OCI-LY7 (cell line): ENCODE measurements around the gene CEP68. TPM values are rescaled to one million over a fixed set of nuclear protein-coding genes. Genes with fewer than 3 reads are reported as not detected.

Source experiments
- BruUV-seq: library from RNA; stranded (reverse); fragments of 400-500 nt; replicated peaks from 2 replicates; lab custom pipeline; 2021; lab: Mats Ljungman, UMichigan
- CTCF ChIA-PET: fragments of 300-600 bp; sonication (Branson Sonifier 250); formaldehyde crosslinking; loops from one replicate; lab custom pipeline; 2022; ENCODE audit warnings: antibody characterized with exemption; ENCODE audit not compliant: unreplicated experiment; lab: Charles Lee
- POLR2A ChIA-PET: fragments of 300-600 bp; sonication (Branson Sonifier 250); formaldehyde crosslinking; loops from one replicate; lab custom pipeline; 2022; ENCODE audit warnings: antibody characterized with exemption; lab: Charles Lee
- DNase-seq: peaks from one replicate; pipeline ENCODE4 v3.0.0-alpha.2; 2015; ENCODE audit warnings: low spot score
- H2AFZ ChIP-seq: fragments of 200-600 bp; sonication (generic), shearing (Covaris generic); 2 replicates; pipeline ENCODE4 v1.6.1; 2014; ENCODE audit warnings: mild to moderate bottlenecking, antibody characterized with exemption, low read length, moderate library complexity
- H3K27ac ChIP-seq: fragments of 200-600 bp; sonication (generic); 2 replicates; pipeline ENCODE4 v1.5.1; 2014; ENCODE audit warnings: mixed run types, low read depth, mild to moderate bottlenecking, moderate library complexity, low read length, inconsistent platforms; ENCODE audit not compliant: poor library complexity, severe bottlenecking
- H3K36me3 ChIP-seq: fragments of 200-600 bp; sonication (generic); 2 replicates; pipeline ENCODE4 v1.6.1; 2014; ENCODE audit warnings: mild to moderate bottlenecking, antibody characterized with exemption, low read length, moderate library complexity, mixed read lengths; ENCODE audit not compliant: insufficient read depth
- H3K4me1 ChIP-seq: fragments of 200-600 bp; sonication (generic); 2 replicates; pipeline ENCODE4 v1.5.1; 2014; ENCODE audit warnings: mild to moderate bottlenecking, low read length; ENCODE audit not compliant: insufficient read depth, poor library complexity, severe bottlenecking
- H3K4me2 ChIP-seq: fragments of 200-600 bp; sonication (generic); 2 replicates; pipeline ENCODE4 v1.6.1; 2014; ENCODE audit warnings: mild to moderate bottlenecking, low read length
- H3K4me3 ChIP-seq: fragments of 200-600 bp; sonication (generic); 2 replicates; pipeline ENCODE4 v1.5.1; 2014; ENCODE audit warnings: mild to moderate bottlenecking, low read depth, low read length; ENCODE audit not compliant: poor library complexity, severe bottlenecking
- H3K79me2 ChIP-seq: fragments of 200-600 bp; sonication (generic); 2 replicates; pipeline ENCODE4 v1.6.1; 2016; ENCODE audit warnings: low read depth, mild to moderate bottlenecking, low read length, moderate library complexity, mixed read lengths; ENCODE audit not compliant: insufficient read depth
- H3K9me2 ChIP-seq: fragments of 200-600 bp; sonication (generic); 2 replicates; pipeline ENCODE4 v1.6.1; 2016; ENCODE audit warnings: mild to moderate bottlenecking, low read length, mixed read lengths; ENCODE audit not compliant: insufficient read depth
- H3K9me3 ChIP-seq: fragments of 200-600 bp; sonication (generic); 2 replicates; pipeline ENCODE4 v1.6.1; 2014; ENCODE audit warnings: mild to moderate bottlenecking, mixed run types, low read length, mixed read lengths
- H4K20me1 ChIP-seq: fragments of 200-600 bp; sonication (generic); 2 replicates; pipeline ENCODE4 v1.6.1; 2014; ENCODE audit warnings: mild to moderate bottlenecking, antibody characterized with exemption, low read length, moderate library complexity, mixed read lengths; ENCODE audit not compliant: insufficient read depth
- EZH2phosphoT487 ChIP-seq: fragments of 200-600 bp; sonication (generic); IDR thresholded peaks from 2 replicates; pipeline ENCODE4 v1.6.1; 2018; ENCODE audit warnings: low read depth, borderline replicate concordance, mild to moderate bottlenecking, mixed run types, antibody characterized with exemption, low read length, moderate library complexity, mixed read lengths
- intact Hi-C: fragments of 100-400 bp; cut with micrococcal nuclease; formaldehyde crosslinking; loops from one replicate; pipeline ENCODE4 v1.10.0; 2022; ENCODE audit not compliant: unreplicated experiment
- total RNA-seq, 2 experiments: library from RNA; depleted of rRNA in 1 of 2; stranded (reverse); fragments of >200 nt in 1 of 2; shearing (Covaris generic) in 1 of 2; gene quantifications; 2 replicates each; pipeline ENCODE4 v1.2.3, GENCODE V29; 2014 to 2022
- TF ChIP-seq, protein P1 (sequence below): fragments of 200-600 bp; sonication (generic); conservative IDR thresholded peaks from 2 replicates; pipeline ENCODE4 v1.5.1; 2014; ENCODE audit warnings: mild to moderate bottlenecking, antibody characterized with exemption, low read length, moderate library complexity, mixed read lengths

Gene CEP68
- total RNA-seq, 2 experiments from 2014 or later = 8.7 to 17.1 TPM

DNA sequence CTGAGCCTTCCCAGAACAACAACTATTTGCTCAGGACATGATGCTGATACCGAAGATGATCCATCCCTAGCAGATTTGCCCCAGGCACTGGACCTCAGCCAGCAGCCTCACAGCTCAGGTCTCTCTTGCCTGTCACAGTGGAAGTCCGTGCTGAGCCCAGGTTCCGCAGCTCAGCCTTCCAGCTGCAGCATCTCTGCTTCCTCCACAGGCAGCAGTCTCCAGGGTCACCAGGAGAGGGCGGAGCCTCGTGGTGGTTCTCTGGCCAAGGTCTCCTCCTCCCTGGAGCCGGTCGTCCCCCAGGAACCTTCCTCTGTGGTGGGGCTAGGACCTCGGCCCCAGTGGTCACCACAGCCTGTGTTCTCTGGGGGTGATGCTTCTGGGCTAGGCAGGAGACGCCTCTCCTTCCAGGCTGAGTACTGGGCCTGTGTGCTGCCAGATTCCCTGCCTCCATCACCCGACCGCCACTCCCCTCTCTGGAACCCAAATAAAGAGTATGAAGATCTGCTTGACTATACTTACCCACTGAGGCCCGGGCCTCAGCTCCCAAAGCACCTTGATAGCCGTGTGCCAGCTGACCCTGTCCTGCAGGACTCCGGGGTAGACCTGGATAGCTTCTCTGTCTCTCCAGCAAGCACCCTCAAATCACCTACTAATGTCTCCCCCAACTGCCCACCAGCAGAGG is 15.4 kb downstream of the CEP68 start:
- no peaks in the 10 kb centered on the region for H4K20me1 ChIP-seq
- TF ChIP-seq EZH2phosphoT487 = no peak
- TF ChIP-seq, protein P1, sequence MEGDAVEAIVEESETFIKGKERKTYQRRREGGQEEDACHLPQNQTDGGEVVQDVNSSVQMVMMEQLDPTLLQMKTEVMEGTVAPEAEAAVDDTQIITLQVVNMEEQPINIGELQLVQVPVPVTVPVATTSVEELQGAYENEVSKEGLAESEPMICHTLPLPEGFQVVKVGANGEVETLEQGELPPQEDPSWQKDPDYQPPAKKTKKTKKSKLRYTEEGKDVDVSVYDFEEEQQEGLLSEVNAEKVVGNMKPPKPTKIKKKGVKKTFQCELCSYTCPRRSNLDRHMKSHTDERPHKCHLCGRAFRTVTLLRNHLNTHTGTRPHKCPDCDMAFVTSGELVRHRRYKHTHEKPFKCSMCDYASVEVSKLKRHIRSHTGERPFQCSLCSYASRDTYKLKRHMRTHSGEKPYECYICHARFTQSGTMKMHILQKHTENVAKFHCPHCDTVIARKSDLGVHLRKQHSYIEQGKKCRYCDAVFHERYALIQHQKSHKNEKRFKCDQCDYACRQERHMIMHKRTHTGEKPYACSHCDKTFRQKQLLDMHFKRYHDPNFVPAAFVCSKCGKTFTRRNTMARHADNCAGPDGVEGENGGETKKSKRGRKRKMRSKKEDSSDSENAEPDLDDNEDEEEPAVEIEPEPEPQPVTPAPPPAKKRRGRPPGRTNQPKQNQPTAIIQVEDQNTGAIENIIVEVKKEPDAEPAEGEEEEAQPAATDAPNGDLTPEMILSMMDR = peak; percentile 59
- H3K9me3 ChIP-seq = no peaks in the 10 kb centered on the region
- BruUV-seq = no TSS peak
- ChIA-PET POLR2A (interaction anchor here (0.6 to 3.4 kb wide), 12 partner anchors 10 to 245 kb away, joined by 3 to 18 read pairs (median 3); partner anchors contain the start of genes CEP68 and RAB1A), CTCF (interaction anchor here (0.9 to 2.8 kb wide), 2 partner anchors 58 to 97 kb away, joined by 3 to 18 read pairs; partner anchors contain the start of gene RAB1A)
- H3K79me2 ChIP-seq = no peaks in the 10 kb centered on the region
- H3K27ac ChIP-seq = peak overlapping the region; percentile 83
- no peaks in the 10 kb centered on the region for H3K9me2 ChIP-seq
- peaks cover 43% of the 10 kb centered on the region for H3K36me3 ChIP-seq
- peak overlapping the region; percentile 64 for H3K4me2 ChIP-seq
- no peak overlapping the region for H3K4me3 ChIP-seq
- intact Hi-C loops = loop anchor here (5.0 kb wide), 1 partner anchor 156 kb away; the partner anchor contains the start of gene ACTR2
- H3K4me1 ChIP-seq = peaks cover 83% of the 10 kb centered on the region
- H2AFZ ChIP-seq = no peak overlapping the region
- peak; percentile 47 for DNase-seq

DNA sequence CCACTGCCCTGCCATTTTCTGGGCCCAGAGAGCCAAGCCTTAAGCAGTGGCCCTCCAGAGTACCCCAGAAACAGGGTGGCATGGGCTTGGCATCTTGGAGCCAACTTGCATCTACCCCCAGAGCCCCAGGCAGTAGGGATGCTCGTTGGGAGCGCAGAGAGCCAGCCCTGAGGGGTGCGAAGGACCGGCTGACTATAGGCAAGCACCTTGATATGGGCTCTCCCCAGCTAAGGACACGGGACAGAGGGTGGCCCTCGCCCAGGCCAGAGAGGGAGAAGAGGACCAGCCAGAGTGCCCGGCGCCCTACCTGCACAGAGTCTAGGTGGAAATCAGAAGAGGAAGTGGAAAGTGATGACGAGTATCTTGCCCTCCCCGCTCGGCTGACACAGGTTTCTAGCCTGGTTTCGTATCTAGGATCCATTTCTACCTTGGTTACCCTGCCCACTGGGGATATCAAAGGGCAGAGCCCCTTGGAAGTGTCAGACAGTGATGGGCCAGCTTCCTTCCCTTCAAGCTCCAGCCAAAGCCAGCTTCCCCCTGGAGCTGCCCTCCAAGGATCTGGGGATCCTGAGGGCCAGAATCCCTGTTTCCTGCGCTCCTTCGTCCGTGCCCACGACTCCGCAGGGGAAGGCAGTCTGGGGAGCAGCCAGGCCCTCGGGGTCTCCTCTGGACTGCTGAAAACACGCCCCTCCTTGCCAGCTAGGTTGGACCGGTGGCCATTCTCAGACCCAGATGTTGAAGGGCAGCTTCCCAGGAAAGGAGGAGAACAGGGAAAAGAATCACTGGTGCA is 16.2 kb downstream of the CEP68 start:
- Histone ChIP-seq H3K4me2 (peak overlapping the region; percentile 64), H2AFZ (no peak overlapping the region), H3K9me3 (no peaks in the 10 kb centered on the region), H3K9me2 (no peaks in the 10 kb centered on the region), H3K27ac (peak overlapping the region; percentile 83), H3K36me3 (peaks cover 46% of the 10 kb centered on the region), H3K4me3 (no peak overlapping the region), H4K20me1 (no peaks in the 10 kb centered on the region), H3K79me2 (no peaks in the 10 kb centered on the region), H3K4me1 (peaks cover 88% of the 10 kb centered on the region)
- no peak for TF ChIP-seq EZH2phosphoT487
- TF ChIP-seq, protein P1 = no peak
- intact Hi-C loops = loop anchor here (5.0 kb wide), 1 partner anchor 155 kb away; the partner anchor contains the start of gene ACTR2
- no TSS peak for BruUV-seq
- DNase-seq = peak; percentile 50
- ChIA-PET POLR2A (interaction anchor here (0.6 to 3.4 kb wide), 5 partner anchors 13 to 56 kb away, joined by 3 to 12 read pairs (median 3); no protein-coding TSS in a partner anchor), CTCF (interaction anchor here (2.8 kb wide), 1 partner anchor 96 kb away, joined by 18 read pairs; no protein-coding TSS in a partner anchor)
